GM19468 (cell line): ENCODE results near the gene IFI16.
"Not testable (repeated sequence)": the region's sequence is repeated elsewhere in the genome, so short reads cannot be mapped to it uniquely, and the experiment has no call there.

ENCODE experiments used
- ATAC-seq: cut with Tn5 transposase; IDR thresholded peaks from one replicate; pipeline ENCODE4 v1.9.1; 2021; ENCODE audit warnings: mild to moderate bottlenecking, moderate library complexity, moderate number of reproducible peaks; ENCODE audit not compliant: unreplicated experiment; ENCODE audit errors: extremely low read depth

Gene IFI16

DNA sequence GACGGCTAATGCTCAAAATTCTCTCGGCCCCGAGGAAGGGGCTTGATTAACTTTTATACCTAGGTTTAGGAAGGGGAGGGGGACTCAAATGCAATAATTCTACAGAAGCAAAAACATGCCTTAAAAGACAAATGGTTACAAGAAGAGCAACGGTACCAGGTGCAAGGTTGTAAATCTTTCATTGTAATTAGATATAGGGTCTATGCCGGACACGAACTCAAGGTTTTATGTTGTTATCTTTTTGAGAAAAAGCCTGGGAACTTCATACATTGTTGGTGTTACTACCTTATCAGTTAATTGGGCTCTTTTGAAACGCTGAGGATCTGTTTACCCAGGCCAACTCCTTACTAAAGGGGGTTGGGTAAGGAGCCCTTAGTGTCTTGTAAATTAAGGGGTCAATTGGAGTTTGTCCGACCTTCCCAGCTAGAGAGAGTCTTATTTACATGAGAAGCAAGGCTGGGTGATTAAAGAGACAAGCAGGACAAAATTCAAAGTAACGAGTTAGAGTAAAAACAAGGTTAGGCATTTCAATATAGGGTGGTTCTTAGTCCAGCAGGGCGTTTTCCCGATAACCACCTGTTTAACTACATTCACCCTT is 3.4 kb upstream of the IFI16 start:
- ATAC-seq: not testable (repeated sequence)

GRCh38 chr1:159007726-159008125 is 2.0 kb upstream of the IFI16 start:
- no peak for ATAC-seq

GRCh38 chr1:159008744-159009188 is 941 bp upstream of the IFI16 start:
- peak; percentile 64 for ATAC-seq

- no peak for ATAC-seq
These were observed 420 bp upstream of the IFI16 start for GRCh38 chr1:159009287-159009686.

- no peak for ATAC-seq
These were observed 684 bp downstream of the IFI16 start for GRCh38 chr1:159010391-159010790.

DNA sequence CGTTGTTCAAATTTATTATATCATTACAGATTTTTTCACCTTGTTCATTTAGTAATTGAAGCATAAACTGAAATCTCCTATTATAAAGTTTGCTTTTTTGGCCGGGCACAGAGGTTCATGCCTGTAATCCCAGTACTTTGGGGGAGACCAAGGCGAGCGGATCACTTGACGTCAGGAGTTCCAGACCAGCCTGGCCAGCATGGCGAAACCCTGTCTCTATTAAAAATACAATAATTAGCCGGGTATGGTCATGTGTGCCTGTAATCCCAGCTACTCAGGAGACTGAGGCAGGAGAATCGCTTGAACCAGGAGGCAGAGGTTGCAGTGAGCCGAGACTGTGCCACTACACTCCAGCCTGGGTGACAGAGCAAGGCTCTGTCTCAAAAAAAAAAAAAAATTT is 1.3 kb downstream of the IFI16 start:
- not testable (repeated sequence) for ATAC-seq

GRCh38 chr1:159011751-159012150 is 2.0 kb downstream of the IFI16 start:
- no peak for ATAC-seq

DNA sequence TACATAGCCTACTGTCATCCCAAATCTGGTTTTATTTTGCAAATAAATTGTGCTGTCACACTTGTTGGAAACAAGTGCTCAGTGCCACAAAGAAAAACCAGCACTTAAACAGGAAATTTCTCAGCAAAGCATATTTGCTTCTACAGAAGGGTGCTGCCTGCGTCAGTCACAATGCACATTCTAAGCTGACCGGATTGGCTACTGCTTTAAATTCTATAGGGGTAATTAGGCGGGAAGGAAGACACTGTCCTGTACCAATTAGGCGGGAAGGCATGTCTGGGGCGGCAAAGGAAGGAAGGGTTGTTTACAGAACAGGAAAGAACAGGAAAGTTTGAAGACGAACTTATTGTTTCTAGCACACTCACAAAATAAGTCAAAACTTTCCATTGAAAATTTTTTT is 2.8 kb downstream of the IFI16 start:
- ATAC-seq: peak; percentile 17

GRCh38 chr1:159014003-159014571 is 4.4 kb downstream of the IFI16 start:
- no peak for ATAC-seq

- no peak for ATAC-seq
These were observed 5.1 kb downstream of the IFI16 start for GRCh38 chr1:159014851-159015250.

DNA sequence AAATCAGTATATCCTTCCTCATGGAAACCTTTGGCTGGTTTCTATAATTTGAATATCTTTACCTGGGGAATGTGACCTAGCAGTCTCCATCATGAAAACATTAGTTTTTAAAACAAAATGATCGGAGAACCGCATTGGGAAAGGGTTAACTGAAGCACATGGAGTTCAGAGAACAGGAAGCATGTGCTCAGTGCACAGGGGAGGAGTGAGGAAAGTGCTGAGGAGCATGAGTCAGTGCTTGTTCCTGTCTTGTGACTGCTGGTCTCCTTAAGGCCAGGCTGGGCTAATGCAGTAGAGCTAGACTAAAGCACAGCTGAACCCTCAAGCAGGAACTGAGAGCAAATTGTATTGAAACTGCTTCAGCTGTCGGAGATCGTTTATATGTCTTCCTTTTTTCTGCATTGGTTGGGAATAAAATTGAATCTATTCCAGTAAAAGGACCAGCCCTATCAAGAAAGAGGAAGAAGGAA is 5.8 kb downstream of the IFI16 start:
- ATAC-seq: peak; percentile 92

DNA sequence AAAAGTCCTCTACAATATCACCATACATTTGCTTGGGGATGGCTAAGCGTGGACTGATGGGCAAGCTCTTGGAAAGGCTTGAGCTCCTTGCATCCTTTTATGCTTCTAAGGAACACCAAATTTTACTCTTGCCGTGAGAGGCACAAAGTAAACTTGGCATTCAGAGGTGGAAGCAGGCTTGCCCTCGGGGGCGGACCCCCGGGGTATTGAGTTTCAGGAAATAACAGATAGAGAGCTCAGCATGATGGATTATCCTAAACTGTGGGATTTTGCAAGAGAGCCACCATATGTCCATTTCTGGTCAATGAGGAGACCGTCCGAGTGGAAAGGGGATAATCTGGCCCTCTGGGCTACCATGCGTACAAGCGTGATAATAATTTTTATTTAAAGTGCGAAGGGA is 14.0 kb downstream of the IFI16 start:
- ATAC-seq: no peak

GRCh38 chr1:159025043-159025442 is 15.3 kb downstream of the IFI16 start:
- no peak for ATAC-seq

DNA sequence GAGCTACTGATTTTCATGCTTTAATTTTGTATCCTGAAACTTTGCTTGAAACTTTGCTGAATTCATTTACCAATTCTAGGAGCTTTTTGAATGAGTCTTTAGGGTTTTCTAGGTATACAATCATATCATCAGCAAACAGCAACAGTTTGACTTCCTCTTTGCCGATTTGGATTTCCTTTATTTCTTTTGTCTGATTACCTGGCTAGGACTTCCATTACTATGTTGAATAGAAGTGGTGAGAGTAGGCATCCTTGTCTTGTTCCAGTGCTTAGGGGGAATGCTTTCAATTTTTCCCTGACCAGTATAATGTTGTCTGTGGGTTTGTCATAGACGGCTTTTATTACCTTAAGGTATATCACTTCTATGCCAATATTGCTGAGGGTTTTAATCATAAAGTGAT is 17.1 kb downstream of the IFI16 start:
- not testable (repeated sequence) for ATAC-seq

- no peak for ATAC-seq
These were observed 20.6 kb downstream of the IFI16 start for GRCh38 chr1:159030311-159030710.

DNA sequence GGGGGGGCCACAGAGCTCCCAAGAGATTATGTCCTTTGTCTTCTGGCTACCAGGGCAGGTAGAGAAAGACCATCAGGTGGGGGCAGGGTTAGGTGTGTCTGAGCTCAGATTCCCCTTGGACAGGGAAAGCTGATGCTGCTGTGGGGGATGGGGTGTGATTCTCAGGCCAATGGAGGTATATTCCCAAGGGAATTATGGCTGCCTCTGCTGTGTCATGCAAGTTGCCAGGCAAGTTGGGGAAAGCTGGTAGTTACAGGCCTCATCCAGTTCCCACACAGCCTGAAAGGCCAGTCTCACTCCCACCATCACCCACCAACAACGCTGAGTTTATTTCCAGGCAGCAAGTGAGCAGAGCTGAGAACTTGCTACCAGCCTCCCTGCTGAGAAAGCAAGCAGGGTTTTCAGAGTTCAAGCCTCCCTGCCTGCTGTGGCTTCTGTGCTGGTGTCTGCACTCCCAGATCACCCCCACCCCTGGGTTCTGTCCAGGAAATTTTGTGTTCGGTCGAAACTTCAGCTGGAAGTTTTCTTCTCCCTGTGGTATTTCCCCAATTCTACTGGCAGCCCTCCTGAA is 21.3 kb downstream of the IFI16 start:
- no peak for ATAC-seq

DNA sequence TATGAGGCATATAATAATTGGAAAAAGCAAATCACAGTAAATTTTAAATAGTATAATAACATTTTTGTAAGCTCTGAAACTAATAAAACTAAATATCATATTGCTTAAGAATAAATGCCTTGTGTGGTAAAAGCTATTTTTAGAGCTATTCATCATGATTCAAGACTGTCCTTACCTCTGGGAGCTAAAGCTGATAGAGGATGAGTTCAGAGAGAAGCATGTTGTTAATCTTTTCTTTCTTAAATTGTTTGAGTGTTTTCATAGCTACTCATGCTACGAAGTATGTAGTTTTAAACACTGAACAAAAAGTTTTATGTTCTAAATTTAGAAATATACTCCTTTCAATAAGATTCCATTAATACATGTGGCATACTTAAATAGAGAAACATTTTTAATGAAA is 30.5 kb downstream of the IFI16 start:
- ATAC-seq: no peak

DNA sequence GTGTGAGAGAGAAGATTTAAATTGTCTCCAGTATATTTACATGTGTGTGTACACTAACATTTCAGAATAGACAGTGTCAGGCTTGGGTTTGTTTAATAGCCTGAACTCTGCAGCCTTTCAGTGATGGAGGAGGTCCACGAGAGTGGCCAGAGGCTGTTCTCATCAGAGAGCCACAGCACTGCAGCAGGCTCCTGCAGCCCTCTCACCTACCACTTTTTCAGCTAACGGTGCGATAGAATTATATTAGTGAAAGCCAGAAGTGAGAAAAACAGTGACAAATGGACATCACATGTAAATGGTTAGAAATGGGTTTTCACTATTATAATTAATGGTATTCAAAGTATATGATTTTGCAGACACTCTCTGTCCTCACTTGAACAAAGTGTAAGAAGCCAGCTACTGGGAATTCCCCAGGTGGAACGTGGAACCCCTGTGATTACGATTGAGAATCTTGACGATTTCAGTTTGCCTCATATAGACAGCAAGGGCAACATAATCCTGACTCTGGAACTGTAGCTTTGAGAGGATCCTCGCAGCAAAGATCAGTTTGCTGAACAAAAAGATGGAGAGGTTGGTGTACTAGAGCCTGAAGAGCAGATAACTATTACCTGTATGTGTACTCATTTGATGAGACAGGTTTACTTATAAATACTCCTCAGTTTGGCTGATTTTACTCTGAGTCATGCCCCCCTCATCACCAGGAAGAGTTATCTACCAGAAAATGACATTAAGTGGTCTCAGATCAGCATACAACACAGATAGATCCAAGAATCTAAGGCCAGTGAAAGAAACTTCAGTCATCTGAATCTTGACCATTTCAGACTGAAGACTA is 31.4 kb downstream of the IFI16 start:
- ATAC-seq: no peak

GRCh38 chr1:159046486-159046885 is 36.8 kb downstream of the IFI16 start:
- ATAC-seq: not testable (repeated sequence)

- ATAC-seq: no peak
These were observed 41.7 kb downstream of the IFI16 start for GRCh38 chr1:159051436-159051835.

DNA sequence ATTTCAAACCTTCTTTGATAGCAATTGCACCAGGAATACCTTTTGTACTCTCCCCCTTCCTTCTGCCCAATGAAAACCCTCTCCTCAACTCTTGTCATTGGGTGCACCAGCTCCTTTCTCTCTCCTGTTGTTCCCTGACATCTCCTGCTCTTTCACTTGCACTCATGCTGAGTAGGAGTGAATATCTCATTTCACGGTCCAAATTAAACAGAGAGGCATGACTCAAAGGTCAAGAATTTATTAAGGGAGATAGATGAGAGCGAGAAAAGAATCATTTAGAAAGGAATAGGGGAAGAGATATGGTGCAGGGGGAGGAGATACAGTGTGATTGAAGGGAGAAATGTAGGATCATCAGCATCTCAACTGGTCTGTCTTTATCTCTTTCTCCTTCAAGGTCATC is 44.7 kb downstream of the IFI16 start:
- no peak for ATAC-seq
